Mesendoderm (in vitro differentiated cells): ENCODE measurements around the gene RPS6KA2.

Experiments used
- DNase-seq: peaks from one replicate; pipeline ENCODE4 v3.0.0; 2013
- H2AK5ac ChIP-seq: 2 replicates; pipeline ENCODE4 v1.6.1; 2013; ENCODE audit warnings: low read length, inconsistent platforms
- H2BK120ac ChIP-seq: 2 replicates; pipeline ENCODE4 v1.6.1; 2013; ENCODE audit warnings: low read depth, mild to moderate bottlenecking, low read length, moderate library complexity, mixed read lengths
- H2BK15ac ChIP-seq: replicated peaks from 2 replicates; pipeline ENCODE4 v1.6.1; 2013; ENCODE audit warnings: low read depth, mild to moderate bottlenecking, moderate library complexity
- H2BK5ac ChIP-seq: 2 replicates; pipeline ENCODE4 v1.6.1; 2013; ENCODE audit warnings: low read length, inconsistent platforms
- H3K18ac ChIP-seq: 2 replicates; pipeline ENCODE4 v1.6.1; 2013; ENCODE audit warnings: mild to moderate bottlenecking, low read length, mixed read lengths
- H3K23ac ChIP-seq: one replicate; pipeline ENCODE4 v1.6.1; 2013; ENCODE audit warnings: low read length
- H3K27ac ChIP-seq: 2 replicates; pipeline ENCODE4 v1.5.1; 2013; ENCODE audit warnings: low read depth, mild to moderate bottlenecking, inconsistent platforms, low read length, moderate library complexity
- H3K27me3 ChIP-seq: 2 replicates; pipeline ENCODE4 v1.6.1; 2013; ENCODE audit warnings: low read length, control low read depth, mild to moderate bottlenecking, inconsistent platforms; ENCODE audit not compliant: insufficient read depth, poor library complexity
- H3K36me3 ChIP-seq: 2 replicates; pipeline ENCODE4 v1.6.1; 2013; ENCODE audit warnings: low read length, inconsistent platforms; ENCODE audit not compliant: control insufficient read depth, insufficient read depth
- H3K4ac ChIP-seq: one replicate; pipeline ENCODE4 v1.6.1; 2013; ENCODE audit warnings: low read depth, mild to moderate bottlenecking, low read length, moderate library complexity
- H3K4me1 ChIP-seq: 2 replicates; pipeline ENCODE4 v1.6.1; 2013; ENCODE audit warnings: low read depth, low read length, inconsistent platforms; ENCODE audit not compliant: control insufficient read depth
- H3K4me2 ChIP-seq: 2 replicates; pipeline ENCODE4 v1.6.1; 2013; ENCODE audit warnings: low read length
- H3K4me3 ChIP-seq: 2 replicates; pipeline ENCODE4 v1.5.1; 2013; ENCODE audit warnings: mild to moderate bottlenecking, low read length
- H3K56ac ChIP-seq: one replicate; pipeline ENCODE4 v1.6.1; 2013; ENCODE audit warnings: low read length
- H3K79me1 ChIP-seq: 2 replicates; pipeline ENCODE4 v1.6.1; 2013; ENCODE audit warnings: low read length, inconsistent platforms
- H3K79me2 ChIP-seq: 2 replicates; pipeline ENCODE4 v1.6.1; 2013; ENCODE audit warnings: mild to moderate bottlenecking, low read length; ENCODE audit not compliant: control insufficient read depth, insufficient read depth
- H3K9ac ChIP-seq: 2 replicates; pipeline ENCODE4 v1.6.1; 2013; ENCODE audit warnings: low read length, inconsistent platforms
- H4K5ac ChIP-seq: one replicate; pipeline ENCODE4 v1.6.1; 2013; ENCODE audit warnings: low read length
- H4K8ac ChIP-seq: one replicate; pipeline ENCODE4 v1.6.1; 2013; ENCODE audit warnings: low read depth, mild to moderate bottlenecking, control low read depth, low read length, moderate library complexity
- WGBS: extraction: QIAGEN DNeasy Blood & Tissue Kit; methylation state at CpG from one replicate; pipeline ENCODE4 v1.1.7; 2013; ENCODE audit warnings: low lambda C conversion rate, missing lambda C conversion rate; ENCODE audit not compliant: insufficient coverage; ENCODE audit errors: extremely low coverage; 5-methylcytosine and 5-hydroxymethylcytosine counted together

RPS6KA2 gene

DNA sequence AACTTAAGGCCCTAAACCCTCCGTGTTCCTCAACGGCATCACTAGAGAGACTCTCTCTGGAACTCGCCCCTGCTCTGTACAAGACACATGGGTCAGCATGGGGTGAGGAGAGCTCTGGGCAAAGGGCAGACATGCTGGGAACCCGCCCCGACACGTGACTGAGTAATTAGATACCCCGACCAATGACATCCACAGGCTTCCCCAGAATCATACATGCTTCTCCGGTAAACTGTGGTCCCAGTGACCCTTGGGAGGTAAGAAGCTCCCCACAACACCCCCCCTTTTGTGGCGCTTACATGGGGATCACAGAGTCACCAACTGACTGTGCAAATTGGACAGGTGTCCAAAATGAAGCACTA, 31.7 kb upstream of the RPS6KA2 start:
- Histone ChIP-seq H2AK5ac (no peak overlapping the region), H3K56ac (no peak overlapping the region)

DNA sequence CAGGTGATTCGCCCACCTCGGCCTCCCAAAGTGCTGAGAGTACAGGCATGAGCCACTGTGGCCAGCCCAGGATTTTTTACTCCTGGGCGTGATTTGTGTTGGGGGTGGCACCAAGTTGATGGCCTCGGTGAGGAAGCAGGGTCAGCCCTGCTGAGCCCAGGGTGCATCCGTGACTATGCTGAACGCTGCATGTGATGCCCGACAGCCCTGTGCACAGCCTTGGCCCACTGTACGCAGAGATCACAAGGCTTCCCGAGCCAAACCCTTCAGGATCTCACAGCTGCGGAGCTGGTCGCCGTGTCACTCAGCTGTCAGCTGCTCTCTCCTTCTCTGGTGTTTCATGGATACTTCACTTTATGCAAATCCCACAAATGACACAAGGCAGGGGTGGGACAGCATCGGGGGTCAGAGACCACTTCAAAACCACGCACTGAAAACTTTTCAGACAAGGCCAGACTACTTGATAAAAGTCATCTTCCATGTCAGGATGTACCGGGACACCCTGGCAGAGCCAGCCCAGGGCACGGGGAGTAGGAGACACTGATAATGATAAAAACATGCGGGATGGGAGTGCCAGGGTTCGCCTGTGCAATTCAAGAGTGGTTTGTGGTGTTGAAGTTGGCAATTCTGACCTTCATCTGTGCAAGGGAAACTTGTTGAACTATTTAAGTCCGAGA, 31.2 kb upstream of the RPS6KA2 start:
- no peak overlapping the region for H2BK15ac ChIP-seq
- no peaks in the 10 kb centered on the region for H3K27me3 ChIP-seq
- no peak overlapping the region for H3K27ac ChIP-seq
- no peak overlapping the region for H2BK120ac ChIP-seq
- H3K36me3 ChIP-seq = no peaks in the 10 kb centered on the region
- H4K8ac ChIP-seq = no peak overlapping the region
- no peak overlapping the region for H2BK5ac ChIP-seq
- no peak overlapping the region for H3K56ac ChIP-seq
- H2AK5ac ChIP-seq = no peak overlapping the region
- no peak overlapping the region for H3K18ac ChIP-seq
- no peak for DNase-seq
- H3K4me1 ChIP-seq = peaks cover 4% of the 10 kb centered on the region
- H4K5ac ChIP-seq = no peak overlapping the region
- H3K4me2 ChIP-seq = no peak overlapping the region
- WGBS = no CpG with 5 or more reads among the region's 19 CpGs
- no peak overlapping the region for H3K4ac ChIP-seq
- H3K79me1 ChIP-seq = no peaks in the 10 kb centered on the region
- no peak overlapping the region for H3K4me3 ChIP-seq
- no peaks in the 10 kb centered on the region for H3K79me2 ChIP-seq
- no peak overlapping the region for H3K9ac ChIP-seq
- H3K23ac ChIP-seq = no peak overlapping the region

More for the DNA sequence above, 31.7 kb upstream of the RPS6KA2 start:
- no peak for DNase-seq
- H3K4me2 ChIP-seq = no peak overlapping the region
- H4K5ac ChIP-seq = no peak overlapping the region
- no CpG with 5 or more reads among the region's 9 CpGs for WGBS
- H3K79me2 ChIP-seq = no peaks in the 10 kb centered on the region
- no peak overlapping the region for H2BK15ac ChIP-seq
- no peak overlapping the region for H3K18ac ChIP-seq
- H3K4me3 ChIP-seq = no peak overlapping the region
- no peak overlapping the region for H2BK5ac ChIP-seq
- H3K36me3 ChIP-seq = no peaks in the 10 kb centered on the region
- no peak overlapping the region for H3K27ac ChIP-seq
- H3K79me1 ChIP-seq = no peaks in the 10 kb centered on the region
- no peak overlapping the region for H3K4ac ChIP-seq
- H2BK120ac ChIP-seq = no peak overlapping the region
- H3K23ac ChIP-seq = no peak overlapping the region
- H3K4me1 ChIP-seq = peaks cover 4% of the 10 kb centered on the region
- H4K8ac ChIP-seq = no peak overlapping the region
- no peak overlapping the region for H3K9ac ChIP-seq
- H3K27me3 ChIP-seq = no peaks in the 10 kb centered on the region

DNA sequence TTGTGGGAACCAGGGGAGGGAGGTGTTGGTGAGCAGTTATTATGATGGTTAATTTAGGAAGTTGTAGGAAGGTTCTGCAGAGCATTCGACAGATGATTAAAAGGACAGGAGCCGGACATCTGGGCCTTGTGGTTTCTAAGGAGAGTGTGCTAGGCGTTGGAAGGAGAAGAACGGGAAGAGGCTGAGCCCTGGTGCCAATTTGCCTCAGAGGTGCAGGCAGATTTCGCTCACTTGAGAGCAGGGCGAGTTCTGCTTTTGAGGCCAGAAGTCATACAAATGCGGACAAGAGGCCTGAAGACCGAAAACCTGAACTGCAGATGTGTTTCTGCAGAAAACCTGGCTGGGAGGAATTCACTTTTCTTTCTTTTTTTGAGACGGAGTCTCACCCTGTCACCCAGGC, 30.5 kb upstream of the RPS6KA2 start:
- Histone ChIP-seq H4K8ac (no peak overlapping the region), H3K4me2 (no peak overlapping the region), H2BK5ac (no peak overlapping the region), H3K9ac (no peak overlapping the region), H3K27me3 (no peaks in the 10 kb centered on the region), H3K4me3 (no peak overlapping the region), H3K4ac (no peak overlapping the region), H4K5ac (no peak overlapping the region), H2BK120ac (no peak overlapping the region), H3K27ac (no peak overlapping the region), H3K36me3 (no peaks in the 10 kb centered on the region), H3K79me1 (no peaks in the 10 kb centered on the region), H2BK15ac (no peak overlapping the region), H3K4me1 (peaks cover 4% of the 10 kb centered on the region), H3K79me2 (no peaks in the 10 kb centered on the region), H3K56ac (no peak overlapping the region), H2AK5ac (no peak overlapping the region), H3K23ac (no peak overlapping the region), H3K18ac (no peak overlapping the region)
- DNase-seq = no peak
- WGBS = no CpG with 5 or more reads among the region's 9 CpGs

DNA sequence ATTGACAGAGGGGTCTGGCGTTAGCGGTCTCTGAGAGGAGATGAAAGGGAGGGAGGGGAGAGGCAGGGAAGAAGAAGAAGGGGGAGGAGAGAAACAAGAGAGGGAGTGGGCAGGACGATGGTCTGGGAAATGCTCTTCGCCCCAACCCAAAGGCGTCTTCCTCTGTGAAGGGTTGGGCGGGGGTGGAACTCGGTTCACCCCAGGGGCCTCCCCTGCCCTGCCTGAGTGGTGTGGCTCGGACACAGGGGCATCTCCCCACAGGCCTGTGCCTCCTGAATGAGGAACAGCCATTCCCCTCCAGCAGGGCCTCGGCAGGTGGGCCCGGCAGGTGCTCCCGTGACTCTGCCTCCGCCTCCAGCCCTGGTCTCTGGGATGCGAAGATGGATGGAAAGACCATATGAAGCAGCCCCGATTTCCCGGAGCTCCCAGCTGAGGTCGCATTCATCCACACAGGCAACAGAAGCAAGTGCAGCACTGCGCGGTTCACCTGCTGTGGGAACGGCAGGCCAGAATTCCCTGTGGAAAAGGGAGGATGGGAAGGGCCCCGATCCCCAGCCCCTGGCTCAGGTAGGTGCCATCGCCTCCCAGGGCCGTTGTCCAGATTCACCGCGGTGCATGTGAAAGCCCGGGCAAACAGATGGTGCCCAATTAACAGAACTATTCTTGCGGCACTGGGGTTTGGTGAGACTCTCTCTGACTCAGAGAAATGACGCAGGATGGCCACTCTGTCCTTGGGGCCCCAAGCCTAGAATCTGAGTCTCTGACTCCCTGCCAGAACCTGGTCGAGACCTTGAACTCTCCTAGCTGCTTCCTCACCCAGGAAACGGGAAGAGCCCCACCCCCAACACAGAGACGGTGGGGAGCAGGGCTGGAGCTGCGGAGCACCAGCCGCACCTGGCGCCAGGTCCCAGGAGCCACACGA, 29.4 kb upstream of the RPS6KA2 start:
- H4K5ac ChIP-seq = no peak overlapping the region
- H3K9ac ChIP-seq = no peak overlapping the region
- no peaks in the 10 kb centered on the region for H3K79me1 ChIP-seq
- no peak for DNase-seq
- H3K36me3 ChIP-seq = no peaks in the 10 kb centered on the region
- no peak overlapping the region for H3K23ac ChIP-seq
- H2BK15ac ChIP-seq = no peak overlapping the region
- H3K27ac ChIP-seq = no peak overlapping the region
- peaks cover 4% of the 10 kb centered on the region for H3K4me1 ChIP-seq
- H3K4me3 ChIP-seq = no peak overlapping the region
- no peak overlapping the region for H2BK120ac ChIP-seq
- H3K4me2 ChIP-seq = peak overlapping the region; percentile 50
- H3K79me2 ChIP-seq = no peaks in the 10 kb centered on the region
- H3K27me3 ChIP-seq = no peaks in the 10 kb centered on the region
- no peak overlapping the region for H3K4ac ChIP-seq
- no CpG with 5 or more reads among the region's 34 CpGs for WGBS
- no peak overlapping the region for H2BK5ac ChIP-seq
- no peak overlapping the region for H4K8ac ChIP-seq
- no peak overlapping the region for H2AK5ac ChIP-seq
- no peak overlapping the region for H3K18ac ChIP-seq
- no peak overlapping the region for H3K56ac ChIP-seq

DNA sequence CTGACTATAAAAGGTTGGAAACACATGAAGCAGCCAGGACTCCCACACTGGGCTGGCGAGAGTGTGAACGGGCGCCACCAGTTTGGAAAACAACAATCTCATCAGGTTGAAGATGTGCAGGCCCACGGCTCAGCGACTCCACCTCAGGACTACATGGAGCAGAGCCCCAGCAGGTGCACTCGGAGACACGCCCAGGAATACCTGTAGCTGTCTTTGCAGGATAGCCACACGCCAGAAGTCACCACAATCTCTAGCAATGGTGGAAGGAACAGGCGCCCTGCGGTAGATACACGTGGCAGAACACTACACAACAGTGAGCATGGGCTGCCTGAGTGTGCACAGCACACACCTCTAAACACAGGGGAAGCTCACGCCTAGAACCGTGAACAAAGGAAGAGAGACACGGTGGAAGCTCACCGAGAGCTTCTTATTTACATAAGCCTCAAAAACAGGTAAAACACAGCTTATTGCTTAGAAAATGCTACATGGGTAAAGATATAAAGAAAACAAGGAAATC, 28.7 kb upstream of the RPS6KA2 start:
- Histone ChIP-seq H2BK5ac (no peak overlapping the region), H3K9ac (no peak overlapping the region), H3K56ac (no peak overlapping the region), H3K79me1 (no peaks in the 10 kb centered on the region), H2BK120ac (no peak overlapping the region), H3K4me2 (peak overlapping the region; percentile 50), H3K4me3 (no peak overlapping the region), H2BK15ac (no peak overlapping the region), H3K36me3 (no peaks in the 10 kb centered on the region), H3K79me2 (no peaks in the 10 kb centered on the region), H3K27me3 (no peaks in the 10 kb centered on the region), H3K23ac (no peak overlapping the region), H4K5ac (no peak overlapping the region), H3K27ac (no peak overlapping the region), H3K4me1 (peaks cover 4% of the 10 kb centered on the region), H3K18ac (no peak overlapping the region), H2AK5ac (no peak overlapping the region), H4K8ac (no peak overlapping the region), H3K4ac (no peak overlapping the region)
- DNase-seq = no peak
- WGBS = no CpG with 5 or more reads among the region's 15 CpGs
